Spleen (tissue), 11 donors: ENCODE results near the gene SCIN. TPM values are rescaled to one million over a fixed set of nuclear protein-coding genes. Genes with fewer than 3 reads are reported as not detected.

Experiments
- DNase-seq: peaks from one replicate; pipeline ENCODE4 v3.0.0-alpha.2; 2020
- H3K27ac ChIP-seq, 8 donors: fragments of 200-600 bp; sonication (generic) in 7 of 8; 1 replicate in 4 of 8; 2 replicates in 4 of 8; pipeline versions ENCODE4 v1.5.0 to v1.8.0; 2016 to 2021; ENCODE audit warnings: inconsistent platforms in 4 of 8, mild to moderate bottlenecking in 4 of 8, moderate library complexity in 1 of 8
- H3K27me3 ChIP-seq, 7 donors: fragments of 200-600 bp; sonication (generic) in 6 of 7; replicated peaks in 1 of 7; 1 replicate in 4 of 7; 2 replicates in 3 of 7; pipeline versions ENCODE4 v1.5.0 to v1.8.0; 2016 to 2021; ENCODE audit warnings: inconsistent platforms in 3 of 7, mild to moderate bottlenecking in 1 of 7
- H3K36me3 ChIP-seq, 6 donors: fragments of 200-600 bp; sonication (generic) in 5 of 6; 1 replicate in 4 of 6; 2 replicates in 2 of 6; pipeline versions ENCODE4 v1.5.0 to v1.8.0; 2016 to 2021; ENCODE audit warnings: inconsistent platforms in 2 of 6
- H3K4me1 ChIP-seq, 6 donors: fragments of 200-600 bp; sonication (generic) in 5 of 6; 1 replicate in 3 of 6; 2 replicates in 3 of 6; pipeline versions ENCODE4 v1.5.0 to v1.8.0; 2016 to 2021; ENCODE audit warnings: inconsistent platforms in 3 of 6
- H3K4me3 ChIP-seq, 8 donors: fragments of 200-600 bp; sonication (generic) in 7 of 8; 1 replicate in 4 of 8; 2 replicates in 4 of 8; pipeline versions ENCODE4 v1.5.0 to v1.8.0; 2016 to 2021; ENCODE audit warnings: inconsistent platforms in 4 of 8, mild to moderate bottlenecking in 4 of 8, moderate library complexity in 2 of 8
- H3K9me3 ChIP-seq, 8 donors: fragments of 200-600 bp; sonication (generic) in 7 of 8; 1 replicate in 4 of 8; 2 replicates in 4 of 8; pipeline versions ENCODE4 v1.5.0 to v1.8.0; 2016 to 2021; ENCODE audit warnings: inconsistent platforms in 4 of 8
- CTCF ChIP-seq, 11 experiments: fragments of 200-600 bp in 7 of 11; fragments of 450-650 bp in 4 of 11; sonication (generic) in 4 of 11; IDR thresholded peaks in 8 of 11; conservative IDR thresholded peaks in 3 of 11; 1 replicate in 7 of 11; 2 replicates in 4 of 11; pipeline versions ENCODE4 v1.4.0 to v1.8.0; 2016 to 2021; ENCODE audit warnings: antibody characterized with exemption in 11 of 11, inconsistent platforms in 4 of 11, mild to moderate bottlenecking in 1 of 11
- POLR2A ChIP-seq, 3 donors: fragments of 450-650 bp; IDR thresholded peaks; one replicate each; pipeline ENCODE4 v1.5.1; 2017; ENCODE audit warnings: antibody characterized with exemption in 3 of 3, mild to moderate bottlenecking in 1 of 3
- POLR2AphosphoS5 ChIP-seq, 3 donors: sonication (generic); formaldehyde crosslinking; IDR thresholded peaks; one replicate each; pipeline ENCODE4 v1.5.1; 2017; ENCODE audit warnings: antibody characterized with exemption in 3 of 3
- WGBS, 5 donors: extraction: QIAGEN DNeasy Blood & Tissue Kit in 3 of 5; methylation state at CpG; one replicate each; pipeline versions ENCODE4 v1.1.5 to v1.1.7; 2013 to 2018; 5-methylcytosine and 5-hydroxymethylcytosine counted together
- intact Hi-C: fragments of 100-400 bp; cut with DNase I; formaldehyde crosslinking; loops from one replicate; pipeline ENCODE4 v1.15.0; 2023; ENCODE audit warnings: low total_unique reads
- polyA plus RNA-seq, 3 donors: library from polyadenylated mRNA; stranded (reverse); fragments of 200-250 nt; gene quantifications; one replicate each; pipeline ENCODE4 v1.2.1, GENCODE V29; 2013
- total RNA-seq, 7 donors: library from RNA; depleted of rRNA in 3 of 7; stranded (reverse); fragments of >200 nt in 3 of 7; fragmentation: NEBNext Ultra II Directional in 4 of 7; extraction: Animal tissue kit (Norgen Biotek cat#: 25700) in 4 of 7; gene quantifications; one replicate each; pipeline versions ENCODE4 v1.1.0 to v1.2.1, GENCODE V29; 2016 to 2021
- donor health status: healthy with polysubstance abuse.
- donor health status: DM: no; HTN: no; CAD: no; lungs with moderate emphysema.
- donor health status: DM: no; HTN: no; CAD: no.
- donor health status: Bipolar disorder and iron deficiency.
- donor health status: healthy.
- donor health status: DM: no; HTN: no; CAD: no.
- donor health status: DM: yes; HTN: yes; CAD: no.

The SCIN gene
- total and polyA plus RNA-seq, 10 donors: 0.07 to 1.4 (median 0.27) TPM; not detected in 1

- intact Hi-C loops: no loop called here
- H3K27me3 ChIP-seq: no peaks in the 10 kb centered on the region
- WGBS, 5 donors: 68 to 81% (median 70%) methylated on average over 7 of the region's 7 CpGs
- no peaks in the 10 kb centered on the region for H3K36me3 ChIP-seq
- no peak overlapping the region for H3K4me3 ChIP-seq
- H3K9me3 ChIP-seq: peaks cover 0 to 11% (median 2%) of the 10 kb centered on the region in 8 donors
- H3K4me1 ChIP-seq: no peaks in the 10 kb centered on the region
- TF ChIP-seq CTCF (IDR thresholded peaks at IDR 0.05 in 8 of 11, conservative IDR thresholded peaks at IDR 0.05 in 3 of 11) (no peak), POLR2A (IDR thresholded peaks at IDR 0.05) (no peak), POLR2AphosphoS5 (IDR thresholded peaks at IDR 0.05) (no peak)
- H3K27ac ChIP-seq: no peak overlapping the region
- no peak for DNase-seq
Observed at GRCh38 chr7:12596225-12596790, 25.8 kb downstream of the SCIN start.

- TF ChIP-seq POLR2A (IDR thresholded peaks at IDR 0.05): no peak
- no peak for TF ChIP-seq POLR2AphosphoS5 (IDR thresholded peaks at IDR 0.05)
- no peak for TF ChIP-seq CTCF (IDR thresholded peaks at IDR 0.05 in 8 of 11, conservative IDR thresholded peaks at IDR 0.05 in 3 of 11)
- H3K27ac ChIP-seq: no peak overlapping the region
- peaks cover 0 to 31% (median 23%) of the 10 kb centered on the region in 8 donors for H3K9me3 ChIP-seq
- no peaks in the 10 kb centered on the region for H3K27me3 ChIP-seq
- no peaks in the 10 kb centered on the region for H3K4me1 ChIP-seq
- H3K4me3 ChIP-seq: no peak overlapping the region
- intact Hi-C loops: no loop called here
- H3K36me3 ChIP-seq: no peaks in the 10 kb centered on the region
- DNase-seq: no peak
- 44 to 55% (median 47%) methylated on average over 1 of the region's 1 CpG for WGBS, 5 donors
Observed at GRCh38 chr7:12601302-12601869, 30.9 kb downstream of the SCIN start.

GRCh38 chr7:12607134-12607533, 36.6 kb downstream of the SCIN start:
- H3K36me3 ChIP-seq: no peaks in the 10 kb centered on the region
- no peak overlapping the region for H3K4me3 ChIP-seq
- peaks cover 0 to 17% (median 13%) of the 10 kb centered on the region in 8 donors for H3K9me3 ChIP-seq
- H3K27ac ChIP-seq: no peak overlapping the region
- 70 to 96% (median 88%) methylated on average over 1 of the region's 1 CpG for WGBS, 5 donors
- TF ChIP-seq POLR2AphosphoS5 (IDR thresholded peaks at IDR 0.05) (no peak), POLR2A (IDR thresholded peaks at IDR 0.05) (no peak), CTCF (IDR thresholded peaks at IDR 0.05 in 8 of 11, conservative IDR thresholded peaks at IDR 0.05 in 3 of 11) (no peak)
- DNase-seq: no peak
- no peaks in the 10 kb centered on the region for H3K4me1 ChIP-seq
- no peaks in the 10 kb centered on the region for H3K27me3 ChIP-seq
- intact Hi-C loops: no loop called here

- Histone ChIP-seq H3K27me3 (no peaks in the 10 kb centered on the region), H3K36me3 (no peaks in the 10 kb centered on the region), H3K27ac (no peak overlapping the region), H3K9me3 (no peaks in the 10 kb centered on the region), H3K4me1 (no peaks in the 10 kb centered on the region), H3K4me3 (no peak overlapping the region)
- DNase-seq: no peak
- intact Hi-C loops: no loop called here
- TF ChIP-seq POLR2A (IDR thresholded peaks at IDR 0.05) (no peak), CTCF (IDR thresholded peaks at IDR 0.05 in 8 of 11, conservative IDR thresholded peaks at IDR 0.05 in 3 of 11) (no peak), POLR2AphosphoS5 (IDR thresholded peaks at IDR 0.05) (no peak)
- 81 to 91% (median 82%) methylated on average over 1 of the region's 1 CpG for WGBS, 5 donors
Observed at GRCh38 chr7:12609561-12609960, 39.0 kb downstream of the SCIN start.
